GM12891 (cell line): ENCODE measurements around the gene FHOD1.

Source experiments
- PAX5 ChIP-seq: IDR thresholded peaks from 2 replicates; pipeline ENCODE4 v1.6.1; 2011; ENCODE audit warnings: low read length, moderate library complexity, mild to moderate bottlenecking; ENCODE audit not compliant: insufficient read depth, severe bottlenecking
- POLR2A ChIP-seq: IDR thresholded peaks from 2 replicates; pipeline ENCODE4 v1.6.1; 2011; ENCODE audit warnings: low read depth, low read length, control low read depth
- POLR2AphosphoS5 ChIP-seq: IDR thresholded peaks from 2 replicates; pipeline ENCODE4 v1.6.1; 2011; ENCODE audit warnings: low read depth, low read length, control low read depth
- TAF1 ChIP-seq: IDR thresholded peaks from 2 replicates; pipeline ENCODE4 v1.6.1; 2011; ENCODE audit warnings: low read depth, low read length, control low read depth

- TF ChIP-seq POLR2AphosphoS5 = no peak
- TF ChIP-seq POLR2A = no peak
- no peak for TF ChIP-seq PAX5
- TF ChIP-seq TAF1 = no peak
These were observed 55.8 kb downstream of the FHOD1 start for GRCh38 chr16:67191411-67191994.
